Measurements from ENCODE around the gene MAP1LC3B2. TPM values are rescaled to one million over a fixed set of nuclear protein-coding genes. Genes with fewer than 3 reads are reported as not detected.
A peak's percentile ranks its signal among the peaks of the same experiment; 100 is the strongest.

Gene MAP1LC3B2
- total RNA-seq = 0.82 TPM in 1 of 2 replicates, not detected in the other
- long read RNA-seq = 0 reads

DNA sequence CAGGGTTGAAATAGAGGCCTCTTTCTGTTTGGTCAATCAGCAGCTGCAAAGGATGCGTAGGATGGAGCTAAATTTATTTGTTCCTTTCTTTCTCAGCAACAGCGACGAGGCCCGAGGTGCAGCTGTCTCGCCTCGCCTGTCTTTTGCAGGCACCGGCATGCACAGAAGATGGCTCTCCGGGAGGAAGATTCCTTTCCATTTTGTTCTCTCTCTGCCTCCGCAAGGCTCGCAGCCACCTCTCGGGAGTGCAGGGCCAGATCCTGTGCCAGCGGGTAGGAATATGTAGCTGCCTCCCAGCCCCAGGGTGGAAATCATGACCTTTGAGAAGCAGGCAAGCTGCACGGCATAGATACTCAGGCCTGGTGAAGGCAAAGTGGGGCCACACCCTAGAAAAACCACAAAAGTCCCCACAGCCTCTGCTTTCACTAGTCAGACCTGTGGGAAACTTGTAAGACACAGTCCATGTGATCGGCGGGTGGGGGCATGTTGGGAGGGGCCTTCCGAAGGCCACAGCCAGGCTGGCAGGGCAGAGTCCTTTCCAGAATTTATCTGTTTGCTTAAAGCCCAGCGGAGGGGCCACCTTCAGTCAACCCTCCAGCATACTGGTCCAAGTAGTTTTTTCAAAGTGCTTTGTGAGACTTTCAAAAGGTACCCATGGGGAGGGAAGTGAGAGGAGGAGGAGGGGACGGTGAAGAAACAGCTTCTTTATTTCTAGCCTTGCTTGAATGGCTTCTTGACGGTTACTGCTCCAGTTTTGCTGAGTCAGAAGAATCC, at the start of gene MAP1LC3B2:
Gene MAP1LC3B2 (plus strand): TSS at position 220 of the 774 bp plus-strand sequence. CDS start 16,562 bp downstream, outside the sequence.
- Mint-ChIP-seq H3K9me3 (peaks cover 5% of the 10 kb centered on the region), H3K27me3 (ENCODE audit: low read depth) (no peaks in the 10 kb centered on the region), H3K27ac (ENCODE audit: unreplicated experiment) (peak within 1 kb of the TSS; percentile 96), H3K4me1 (peaks cover 21% of the 10 kb centered on the region), H3K4me3 (no peak within 1 kb of the TSS), H3K36me3 (ENCODE audit: low read depth) (no peaks in the 10 kb centered on the region)
- TF ChIP-seq, protein P1, sequence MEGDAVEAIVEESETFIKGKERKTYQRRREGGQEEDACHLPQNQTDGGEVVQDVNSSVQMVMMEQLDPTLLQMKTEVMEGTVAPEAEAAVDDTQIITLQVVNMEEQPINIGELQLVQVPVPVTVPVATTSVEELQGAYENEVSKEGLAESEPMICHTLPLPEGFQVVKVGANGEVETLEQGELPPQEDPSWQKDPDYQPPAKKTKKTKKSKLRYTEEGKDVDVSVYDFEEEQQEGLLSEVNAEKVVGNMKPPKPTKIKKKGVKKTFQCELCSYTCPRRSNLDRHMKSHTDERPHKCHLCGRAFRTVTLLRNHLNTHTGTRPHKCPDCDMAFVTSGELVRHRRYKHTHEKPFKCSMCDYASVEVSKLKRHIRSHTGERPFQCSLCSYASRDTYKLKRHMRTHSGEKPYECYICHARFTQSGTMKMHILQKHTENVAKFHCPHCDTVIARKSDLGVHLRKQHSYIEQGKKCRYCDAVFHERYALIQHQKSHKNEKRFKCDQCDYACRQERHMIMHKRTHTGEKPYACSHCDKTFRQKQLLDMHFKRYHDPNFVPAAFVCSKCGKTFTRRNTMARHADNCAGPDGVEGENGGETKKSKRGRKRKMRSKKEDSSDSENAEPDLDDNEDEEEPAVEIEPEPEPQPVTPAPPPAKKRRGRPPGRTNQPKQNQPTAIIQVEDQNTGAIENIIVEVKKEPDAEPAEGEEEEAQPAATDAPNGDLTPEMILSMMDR (conservative IDR thresholded peaks at IDR 0.05) = no peak
- DNase-seq (ENCODE audit: low read depth, low spot score) = peak; percentile 12

DNA sequence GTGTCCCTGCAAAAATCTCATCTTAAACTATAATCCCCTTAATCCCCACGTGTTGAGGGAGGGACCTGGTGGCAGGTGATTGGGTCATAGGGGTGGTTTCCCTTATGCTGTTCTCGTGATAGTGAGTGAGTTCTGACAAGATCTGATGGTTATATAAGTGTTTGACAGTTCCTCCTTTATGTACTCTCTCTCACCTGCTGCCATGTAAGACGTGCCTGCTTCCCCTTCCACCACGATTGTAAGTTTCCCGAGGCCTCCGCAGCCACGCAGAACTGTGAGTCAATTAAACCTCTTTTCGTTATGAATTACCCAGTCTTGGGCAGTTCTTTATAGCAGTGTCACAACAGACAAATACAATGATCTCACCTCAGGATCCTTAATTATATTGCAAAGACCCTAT, 45.2 kb upstream of the MAP1LC3B2 start:
- no peak overlapping the region for H3K4me3 Mint-ChIP-seq
- H3K36me3 Mint-ChIP-seq (ENCODE audit: low read depth) = no peaks in the 10 kb centered on the region
- no peak for DNase-seq (ENCODE audit: low read depth, low spot score)
- TF ChIP-seq, protein P1 (conservative IDR thresholded peaks at IDR 0.05) = no peak
- peaks cover 6% of the 10 kb centered on the region for H3K27me3 Mint-ChIP-seq (ENCODE audit: low read depth)
- H3K9me3 Mint-ChIP-seq = no peaks in the 10 kb centered on the region
- no peak overlapping the region for H3K27ac Mint-ChIP-seq (ENCODE audit: unreplicated experiment)
- H3K4me1 Mint-ChIP-seq = no peaks in the 10 kb centered on the region

DNA sequence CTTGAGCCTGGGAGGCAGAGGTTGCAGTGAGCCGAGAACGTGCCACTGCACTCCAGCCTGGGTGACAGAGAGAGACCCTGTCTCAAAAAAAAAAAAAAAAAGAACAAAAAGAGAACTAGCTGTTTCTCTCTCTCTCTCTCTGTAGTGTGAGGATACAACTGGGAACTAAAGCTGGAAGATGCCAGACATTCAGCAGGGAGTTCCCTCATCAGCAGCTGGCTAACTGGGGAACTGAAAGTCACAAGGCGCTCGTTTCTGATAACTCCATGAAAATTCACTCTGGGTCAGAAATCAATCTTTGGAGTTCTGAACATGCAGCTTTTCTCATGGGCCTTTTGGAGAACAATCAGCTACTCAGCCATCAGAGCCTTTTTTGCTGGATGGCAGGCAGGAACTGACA, 43.5 kb upstream of the MAP1LC3B2 start:
- no peak for DNase-seq (ENCODE audit: low read depth, low spot score)
- Mint-ChIP-seq H3K4me3 (no peak overlapping the region), H3K36me3 (ENCODE audit: low read depth) (no peaks in the 10 kb centered on the region), H3K4me1 (peaks cover 2% of the 10 kb centered on the region), H3K27ac (ENCODE audit: unreplicated experiment) (no peak overlapping the region), H3K27me3 (ENCODE audit: low read depth) (peaks cover 3% of the 10 kb centered on the region), H3K9me3 (no peaks in the 10 kb centered on the region)
- TF ChIP-seq, protein P1 (conservative IDR thresholded peaks at IDR 0.05) = no peak

DNA sequence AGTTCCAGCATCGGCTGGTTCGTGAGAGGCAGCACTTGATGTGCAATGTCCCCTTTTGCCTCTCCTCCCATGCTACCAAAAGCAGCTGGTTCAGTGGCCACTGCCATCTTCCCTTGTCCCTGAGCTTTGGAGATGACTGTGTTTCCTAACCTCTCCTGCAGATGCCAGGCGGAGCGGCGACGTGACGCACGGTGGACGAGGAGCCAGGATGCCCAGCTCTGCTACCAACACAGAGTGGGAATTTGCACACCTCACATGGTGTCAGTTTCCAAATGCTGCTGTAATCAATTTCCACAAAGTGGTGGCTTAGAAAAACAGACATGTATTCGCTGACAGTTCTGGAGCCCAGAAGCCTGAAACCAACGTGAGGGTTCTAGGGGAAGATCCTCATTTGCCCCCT, 42.5 kb upstream of the MAP1LC3B2 start:
- no peaks in the 10 kb centered on the region for H3K36me3 Mint-ChIP-seq (ENCODE audit: low read depth)
- H3K4me3 Mint-ChIP-seq = no peak overlapping the region
- TF ChIP-seq, protein P1 (conservative IDR thresholded peaks at IDR 0.05) = no peak
- peaks cover 12% of the 10 kb centered on the region for H3K4me1 Mint-ChIP-seq
- no peaks in the 10 kb centered on the region for H3K9me3 Mint-ChIP-seq
- H3K27me3 Mint-ChIP-seq (ENCODE audit: low read depth) = peaks cover 6% of the 10 kb centered on the region
- DNase-seq (ENCODE audit: low read depth, low spot score) = no peak
- no peak overlapping the region for H3K27ac Mint-ChIP-seq (ENCODE audit: unreplicated experiment)

GRCh38 chr12:116517431-116518045, 41.6 kb upstream of the MAP1LC3B2 start:
- H3K36me3 Mint-ChIP-seq (ENCODE audit: low read depth) = no peaks in the 10 kb centered on the region
- TF ChIP-seq, protein P1 (conservative IDR thresholded peaks at IDR 0.05) = no peak
- peaks cover 14% of the 10 kb centered on the region for H3K4me1 Mint-ChIP-seq
- no peak overlapping the region for H3K27ac Mint-ChIP-seq (ENCODE audit: unreplicated experiment)
- H3K9me3 Mint-ChIP-seq = no peaks in the 10 kb centered on the region
- H3K27me3 Mint-ChIP-seq (ENCODE audit: low read depth) = peaks cover 3% of the 10 kb centered on the region
- H3K4me3 Mint-ChIP-seq = no peak overlapping the region
- no peak for DNase-seq (ENCODE audit: low read depth, low spot score)

All from neural crest cell (in vitro differentiated cells).